GM19324 (cell line): Measurements from ENCODE around the gene ECHDC3.
"Not testable (repeated sequence)": the region's sequence is repeated elsewhere in the genome, so short reads cannot be mapped to it uniquely, and the experiment has no call there.

Source experiments
- ATAC-seq: cut with Tn5 transposase; IDR thresholded peaks from one replicate; pipeline ENCODE4 v1.9.1; 2021; ENCODE audit warnings: mild to moderate bottlenecking, moderate library complexity; ENCODE audit not compliant: unreplicated experiment, low FRiP score

Gene ECHDC3

DNA sequence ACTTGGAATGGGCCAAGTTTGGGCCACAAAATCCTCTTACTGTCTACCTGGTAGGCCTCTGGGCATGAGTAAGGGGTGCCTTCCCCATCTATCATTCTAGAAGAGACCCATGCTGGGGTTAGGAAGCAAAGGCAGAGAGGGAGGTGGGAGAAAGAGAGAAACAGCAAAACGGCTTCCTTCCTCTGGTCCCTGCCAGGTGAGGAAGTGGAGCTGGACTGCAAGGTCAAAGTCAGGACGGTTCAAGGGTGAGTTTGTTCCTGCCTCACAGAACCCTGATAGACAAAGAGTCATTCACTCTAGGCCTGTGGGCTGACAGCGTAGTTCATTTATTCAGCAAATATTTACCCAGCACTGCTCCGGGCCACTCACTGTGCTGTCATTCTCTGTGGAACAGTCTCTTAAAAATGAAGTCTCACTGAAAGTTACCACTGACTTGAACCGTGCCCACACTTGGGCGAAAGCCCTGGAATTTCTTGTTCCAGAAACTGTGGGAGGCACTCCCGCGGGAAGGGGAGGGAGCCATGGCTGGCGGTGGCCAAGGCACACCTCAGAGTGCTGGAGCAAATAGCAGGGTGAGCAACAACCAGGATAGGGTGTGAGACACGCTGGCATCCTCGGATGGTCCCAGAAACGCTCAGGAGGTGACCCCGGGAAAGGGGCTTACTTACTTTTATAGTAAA, 26.2 kb upstream of the ECHDC3 start:
- ATAC-seq: no peak

DNA sequence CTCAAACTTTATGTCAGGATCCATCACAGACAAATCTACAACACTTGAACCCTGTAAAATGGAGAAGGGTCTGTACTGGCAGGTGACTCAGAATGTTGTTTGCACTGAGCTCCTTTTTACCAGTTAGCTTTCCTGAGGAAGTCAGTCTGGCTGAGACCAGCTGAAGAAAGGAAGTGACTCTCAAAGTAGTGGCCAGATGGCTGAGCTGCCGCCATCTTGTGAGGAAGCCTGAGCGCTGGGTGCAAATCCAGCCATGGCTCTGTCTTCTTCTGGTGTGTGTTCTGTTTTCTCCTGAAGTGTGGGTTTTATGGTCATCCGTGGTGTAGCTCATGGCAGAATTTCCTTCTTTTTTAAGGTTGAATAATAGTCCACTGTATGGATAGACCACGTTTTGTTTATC, 25.5 kb upstream of the ECHDC3 start:
- no peak for ATAC-seq

DNA sequence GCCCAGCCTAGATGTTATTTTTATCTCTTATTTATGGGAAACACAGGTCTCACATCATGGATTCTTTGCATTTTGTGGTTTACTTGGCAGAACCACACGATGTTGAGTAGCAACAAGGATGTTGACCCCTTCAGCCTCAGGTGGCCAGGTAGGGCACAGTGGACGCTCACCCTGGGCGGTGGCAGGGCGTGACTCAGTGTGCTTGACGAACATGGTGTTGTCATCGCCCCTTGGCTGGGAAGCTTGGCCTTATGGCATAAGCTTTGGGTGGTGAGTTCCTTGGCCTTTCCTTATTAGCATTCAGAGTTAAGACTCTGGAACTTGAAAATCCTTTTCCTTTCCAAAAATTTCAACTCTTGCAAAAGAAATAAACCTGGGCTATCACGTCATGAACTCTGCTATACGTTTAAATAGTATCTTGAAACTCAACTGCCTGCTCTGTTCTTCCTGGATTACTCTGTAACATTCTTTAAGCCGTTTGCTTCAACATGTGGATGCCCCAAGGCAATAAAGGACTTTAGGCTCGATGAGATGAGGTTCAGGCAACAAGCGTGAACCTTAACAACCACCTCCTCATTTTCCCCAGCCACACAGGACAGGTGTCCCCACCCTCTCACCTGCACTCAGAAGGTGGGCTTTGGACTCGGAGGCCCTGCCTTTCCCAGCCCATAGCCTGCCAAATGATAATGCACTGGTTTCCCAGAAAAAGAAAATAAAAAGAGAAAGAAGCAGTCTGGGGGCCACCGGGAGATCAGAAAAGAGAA, 22.5 kb upstream of the ECHDC3 start:
- no peak for ATAC-seq

DNA sequence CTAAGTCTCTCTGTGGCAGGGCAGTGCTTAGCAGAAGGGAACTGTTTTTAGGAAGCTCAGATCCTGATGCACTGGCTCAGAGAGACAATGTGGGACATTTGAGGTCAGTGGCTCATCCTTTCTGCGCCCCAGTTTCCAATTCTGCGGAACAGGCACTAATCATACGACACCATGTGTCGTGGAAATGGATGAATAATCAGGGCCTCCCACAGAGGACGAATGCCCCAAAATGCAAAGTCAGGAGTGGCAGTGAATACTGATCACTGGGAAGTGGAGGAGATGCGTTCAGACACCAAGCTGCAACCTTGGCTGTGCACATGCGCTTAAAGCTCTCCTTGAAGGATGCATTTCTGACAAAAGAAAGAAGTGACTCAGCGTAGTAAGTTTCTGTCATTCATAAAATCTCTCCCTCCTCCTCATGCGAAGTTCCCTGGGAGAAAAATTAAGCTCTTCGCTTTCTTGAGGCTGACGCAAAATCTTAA, 21.9 kb upstream of the ECHDC3 start:
- ATAC-seq: no peak

DNA sequence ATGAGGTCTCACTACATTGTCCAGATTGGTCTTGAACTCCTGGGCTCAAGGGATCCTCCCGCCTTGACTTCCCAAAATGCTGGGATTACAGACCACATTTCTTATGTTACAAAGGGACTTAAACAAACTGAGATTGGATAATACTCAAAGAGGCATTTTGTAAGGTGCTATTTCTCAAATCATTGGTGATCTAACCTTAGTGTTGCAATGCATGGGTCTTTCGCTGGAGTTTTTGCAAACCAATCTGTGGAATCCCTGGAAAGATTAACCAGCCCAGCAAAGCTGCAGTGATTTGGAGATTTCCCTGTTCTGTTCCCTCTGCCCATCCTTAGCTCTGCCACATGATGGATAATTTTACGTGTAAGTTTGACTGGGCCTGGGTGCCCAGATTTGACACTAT, 20.4 kb upstream of the ECHDC3 start:
- no peak for ATAC-seq

DNA sequence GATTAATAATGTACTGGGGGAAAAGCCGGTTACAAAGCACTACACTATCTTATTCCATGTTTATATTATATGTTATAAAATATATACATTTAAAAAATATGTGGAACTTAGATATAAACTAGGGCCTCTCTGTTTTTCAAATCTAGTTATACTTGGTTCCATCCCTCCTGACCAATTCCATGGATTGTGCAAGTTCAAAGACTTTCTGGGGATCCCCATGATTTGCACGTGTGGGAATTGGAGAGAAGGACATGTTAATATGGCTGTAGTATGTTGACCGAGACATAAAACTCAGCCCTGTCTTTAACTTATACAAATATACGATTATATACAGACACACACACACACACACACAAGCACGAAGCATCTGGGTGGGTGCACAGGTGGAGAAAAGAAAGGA, 18.8 kb upstream of the ECHDC3 start:
- no peak for ATAC-seq

DNA sequence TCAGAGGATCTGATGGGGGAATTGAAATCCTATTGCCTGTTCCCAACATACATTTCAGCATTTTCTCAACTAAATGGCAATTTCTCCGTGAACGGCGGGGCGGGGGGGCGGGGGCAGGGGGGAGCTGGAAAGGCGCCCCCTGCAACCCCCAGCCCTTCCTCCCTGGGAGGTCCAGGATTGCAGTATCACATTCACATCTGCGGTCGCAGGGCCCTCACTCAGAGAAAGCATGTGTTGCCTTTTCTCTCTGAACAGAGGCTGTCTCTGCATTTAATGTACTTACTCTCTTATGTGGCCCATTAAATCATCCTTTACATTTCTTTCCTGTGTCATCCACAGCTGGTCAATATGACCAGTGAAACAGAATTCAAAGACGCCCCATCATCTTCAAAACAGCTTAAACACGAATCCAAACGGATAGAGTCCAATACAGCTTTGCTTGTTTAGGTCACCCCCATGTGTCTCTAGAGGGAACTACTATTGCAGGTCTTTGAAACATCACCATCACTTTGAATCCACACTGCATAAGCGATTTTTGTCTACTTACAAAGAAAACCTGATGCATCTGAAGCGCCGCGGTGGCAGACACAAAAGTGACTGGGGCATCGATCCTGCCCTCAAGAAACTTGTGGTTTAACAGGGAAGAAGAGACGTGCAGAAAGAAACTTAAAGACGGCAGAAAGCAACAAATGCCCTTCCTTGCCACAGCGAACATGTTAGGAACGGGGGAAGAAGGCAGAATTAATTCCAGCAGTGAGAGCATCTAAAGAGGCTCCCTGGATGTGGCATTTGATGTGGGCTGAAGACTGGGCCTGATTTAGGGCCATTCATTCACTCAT, 17.0 kb upstream of the ECHDC3 start:
- ATAC-seq: no peak

DNA sequence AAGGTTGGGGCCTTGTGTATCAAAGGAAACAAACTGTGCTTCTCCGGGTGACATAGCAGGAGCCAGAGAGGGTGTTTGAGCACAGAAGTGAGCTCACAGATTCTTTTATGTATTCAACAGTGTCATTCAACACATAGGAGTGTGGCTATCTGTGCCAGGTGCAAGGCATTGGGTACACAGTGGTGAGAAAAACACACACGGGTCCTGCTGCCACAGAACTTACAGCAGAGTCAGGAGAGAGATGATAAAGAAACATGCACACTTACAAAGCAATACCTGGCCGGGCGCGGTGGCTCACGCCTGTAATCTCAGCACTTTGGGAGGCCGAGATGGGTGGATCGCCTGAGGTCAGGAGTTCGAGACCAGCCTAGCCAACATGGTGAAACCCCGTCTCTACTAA, 16.3 kb upstream of the ECHDC3 start:
- no peak for ATAC-seq

DNA sequence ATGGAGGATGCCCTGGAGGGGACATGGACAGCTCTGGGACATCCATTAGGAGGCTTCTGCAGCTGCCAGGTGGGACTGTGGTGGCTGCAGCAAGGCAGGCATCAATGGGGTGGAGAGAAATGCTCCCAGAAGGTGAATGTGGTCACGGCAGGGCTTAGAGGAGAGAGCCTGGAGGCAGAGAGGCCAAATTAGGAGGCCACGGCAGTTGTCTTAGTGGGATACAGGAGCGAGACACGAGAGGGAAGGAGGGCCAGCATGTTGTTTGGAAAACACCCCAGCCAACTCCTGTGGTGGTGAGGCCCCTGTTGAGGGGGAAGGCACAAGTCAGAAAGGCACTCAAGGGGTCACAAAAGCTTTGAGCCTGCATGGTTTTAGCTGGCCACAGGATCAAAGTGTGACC, 14.6 kb upstream of the ECHDC3 start:
- no peak for ATAC-seq

DNA sequence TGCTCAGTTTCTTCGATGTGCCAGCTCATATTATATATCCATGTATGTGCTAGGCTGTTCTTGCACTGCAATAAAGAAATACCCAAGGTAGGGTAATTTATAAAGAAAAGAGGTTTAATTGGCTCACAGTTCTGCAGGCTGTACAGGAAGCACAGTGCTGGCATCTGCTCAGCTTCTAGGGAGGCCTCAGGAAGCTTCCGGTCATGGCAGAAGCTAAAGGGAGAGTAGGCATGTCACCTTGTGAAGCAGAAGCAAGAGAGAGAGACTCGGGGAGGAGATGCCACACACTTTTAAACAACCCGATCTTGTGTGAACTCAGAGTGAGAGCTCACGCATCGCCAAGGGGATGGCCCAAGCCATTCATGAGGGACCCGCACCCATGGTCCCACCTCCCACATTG, 13.8 kb upstream of the ECHDC3 start:
- ATAC-seq: no peak

DNA sequence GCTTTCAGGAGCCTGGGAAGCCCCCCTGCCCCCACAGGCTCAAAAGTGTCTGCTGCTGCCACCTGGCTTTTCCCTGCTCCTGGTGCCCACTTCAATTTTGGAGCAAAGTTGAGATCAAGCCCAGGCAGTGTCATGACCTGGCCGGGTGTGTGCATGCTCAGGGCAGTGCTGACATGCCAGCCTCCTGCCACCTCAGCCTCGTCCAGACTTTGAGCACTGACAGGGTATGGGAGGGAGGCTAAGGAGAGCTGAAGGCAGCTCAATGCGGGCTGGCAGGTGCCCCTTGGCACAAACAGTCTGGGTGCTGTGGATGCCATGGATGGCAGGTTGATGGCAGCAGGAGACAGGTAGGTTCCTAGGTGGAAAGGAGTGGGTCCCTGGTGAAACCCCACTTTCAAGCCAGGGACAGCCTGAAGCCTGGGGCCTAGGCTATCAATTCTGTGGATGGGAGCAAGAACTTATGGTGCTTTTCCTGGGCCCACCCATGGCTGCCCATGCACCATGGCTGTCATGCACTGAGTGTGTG, 12.3 kb upstream of the ECHDC3 start:
- no peak for ATAC-seq

DNA sequence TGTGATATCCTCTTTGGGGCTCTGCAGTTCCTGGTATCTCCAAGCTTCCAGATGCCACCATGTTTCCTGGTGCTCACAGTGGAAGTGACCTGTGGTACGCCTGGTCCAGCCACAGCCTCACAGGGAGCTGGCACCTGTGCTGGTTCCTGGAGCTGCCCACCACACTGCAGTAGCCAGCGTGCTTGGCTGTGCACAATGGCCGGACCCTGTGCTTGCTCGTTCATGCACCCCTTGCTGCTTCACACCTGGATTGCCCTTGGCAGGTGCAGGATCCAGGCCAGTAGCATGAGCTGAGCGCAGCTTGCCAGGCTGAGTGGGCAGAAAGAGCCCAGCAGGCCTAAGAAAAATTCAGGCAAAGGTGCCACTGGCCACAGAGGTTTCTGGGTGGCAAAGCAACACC, 11.4 kb upstream of the ECHDC3 start:
- ATAC-seq: no peak

DNA sequence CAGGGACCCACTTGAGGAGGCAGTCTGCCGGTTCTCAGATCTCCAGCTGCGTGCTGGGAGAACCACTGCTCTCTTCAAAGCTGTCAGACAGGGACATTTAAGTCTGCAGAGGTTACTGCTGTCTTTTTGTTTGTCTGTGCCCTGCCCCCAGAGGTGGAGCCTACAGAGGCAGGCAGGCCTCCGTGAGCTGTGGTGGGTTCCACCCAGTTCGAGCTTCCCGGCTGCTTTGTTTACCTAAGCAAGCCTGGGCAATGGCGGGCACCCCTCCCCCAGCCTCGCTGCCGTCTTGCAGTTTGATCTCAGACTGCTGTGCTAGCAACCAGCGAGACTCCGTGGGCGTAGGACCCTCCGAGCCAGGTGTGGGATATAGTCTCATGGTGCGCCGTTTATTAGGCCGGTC, 5.4 kb upstream of the ECHDC3 start:
- not testable (repeated sequence) for ATAC-seq

DNA sequence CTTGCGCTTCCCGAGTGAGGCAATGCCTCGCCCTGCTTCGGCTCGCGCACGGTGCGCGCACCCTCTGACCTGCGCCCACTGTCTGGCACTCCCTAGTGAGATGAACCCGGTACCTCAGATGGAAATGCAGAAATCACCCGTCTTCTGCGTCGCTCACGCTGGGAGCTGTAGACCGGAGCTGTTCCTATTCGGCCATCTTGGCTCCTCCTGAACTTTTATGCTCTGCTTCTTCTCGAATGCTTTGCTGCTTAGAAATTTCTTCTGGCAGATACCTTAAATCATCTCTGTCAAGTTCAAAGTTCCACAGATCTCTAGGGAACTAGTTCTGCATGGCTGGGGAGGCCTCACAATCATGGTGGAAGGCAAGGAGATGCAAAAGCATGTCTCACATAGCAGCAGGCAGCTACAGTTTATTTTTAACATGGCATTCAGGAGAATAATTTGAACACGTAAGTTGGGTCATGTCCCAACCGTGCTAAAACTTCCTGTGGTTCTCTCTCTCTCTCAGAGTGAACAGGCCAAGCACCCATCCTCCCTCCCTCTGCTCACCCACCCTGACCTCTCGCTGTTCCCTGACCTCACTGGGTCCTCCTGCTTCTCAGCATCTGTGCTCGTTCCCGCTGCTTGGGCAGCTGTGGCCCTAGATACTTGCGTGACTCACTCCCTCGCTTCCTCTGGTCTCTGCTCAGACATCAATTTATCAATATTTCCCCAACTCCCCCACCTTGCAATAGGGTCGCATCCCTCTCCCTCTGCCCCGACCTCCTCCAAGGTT, 4.7 kb upstream of the ECHDC3 start:
- ATAC-seq: not testable (repeated sequence)

DNA sequence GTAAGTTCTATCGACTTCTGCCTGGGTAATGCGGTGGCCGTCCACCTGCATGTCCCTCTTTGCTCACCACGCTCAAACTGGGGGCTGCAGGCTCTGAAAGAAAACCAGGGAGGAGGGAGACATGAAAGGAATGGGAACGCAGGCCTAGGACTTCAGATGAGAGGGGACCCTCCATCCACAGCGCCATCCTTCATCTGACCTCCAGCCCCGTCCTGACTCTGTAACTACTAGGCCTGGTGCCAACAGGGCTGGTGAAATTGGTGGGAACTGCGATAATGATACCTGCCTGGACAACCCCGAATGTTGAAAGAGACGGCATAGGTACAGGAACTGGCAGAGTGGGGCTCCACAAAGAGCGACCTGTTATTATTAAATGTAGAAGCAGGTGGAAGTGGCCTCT, 1.3 kb upstream of the ECHDC3 start:
- no peak for ATAC-seq

DNA sequence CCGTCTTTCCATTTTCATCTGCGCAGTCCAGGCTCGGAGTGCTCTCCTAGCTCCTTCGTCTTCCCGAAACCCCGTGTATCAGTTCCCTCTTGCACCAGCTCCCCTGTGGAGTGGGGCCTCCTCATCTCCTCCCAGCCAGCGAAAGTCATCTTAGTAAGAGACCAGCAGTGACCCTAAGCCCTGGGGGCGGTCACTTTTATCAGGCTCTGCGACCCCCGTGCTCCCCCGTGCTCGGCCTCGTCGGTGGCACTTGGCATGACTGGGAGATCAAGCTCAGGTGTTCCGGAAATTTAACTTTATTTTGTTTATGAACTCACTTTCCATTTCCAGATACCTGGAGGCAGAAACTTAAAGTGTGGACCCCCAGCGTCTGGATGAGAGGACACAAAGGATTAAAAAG, 574 bp upstream of the ECHDC3 start:
- no peak for ATAC-seq

DNA sequence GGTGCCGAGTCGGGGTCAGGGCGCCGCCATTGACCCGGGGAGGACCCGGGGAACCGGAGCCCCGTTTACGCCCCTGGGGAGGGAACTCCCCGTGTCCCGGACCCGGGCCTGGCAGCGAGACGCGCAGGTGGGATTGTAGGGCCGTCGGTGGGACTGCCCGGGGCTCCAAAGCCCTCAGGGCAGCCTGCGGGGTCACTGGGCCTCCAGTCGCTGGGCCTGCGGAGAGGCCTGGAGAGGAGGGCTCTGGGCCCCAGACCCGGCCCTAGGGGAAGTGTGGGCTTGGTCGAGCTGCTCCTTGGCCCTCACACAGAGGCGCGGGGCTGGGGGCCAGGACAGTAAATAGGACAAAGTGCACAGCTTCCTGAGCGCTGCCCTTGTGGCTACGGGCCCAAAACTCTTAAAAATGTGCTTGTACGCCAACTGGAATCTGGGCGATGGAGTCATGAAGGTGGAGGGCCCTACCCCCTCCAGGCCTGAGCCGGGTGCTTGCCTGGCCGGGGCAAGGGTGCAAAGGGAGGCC, 657 bp downstream of the ECHDC3 start:
- no peak for ATAC-seq

DNA sequence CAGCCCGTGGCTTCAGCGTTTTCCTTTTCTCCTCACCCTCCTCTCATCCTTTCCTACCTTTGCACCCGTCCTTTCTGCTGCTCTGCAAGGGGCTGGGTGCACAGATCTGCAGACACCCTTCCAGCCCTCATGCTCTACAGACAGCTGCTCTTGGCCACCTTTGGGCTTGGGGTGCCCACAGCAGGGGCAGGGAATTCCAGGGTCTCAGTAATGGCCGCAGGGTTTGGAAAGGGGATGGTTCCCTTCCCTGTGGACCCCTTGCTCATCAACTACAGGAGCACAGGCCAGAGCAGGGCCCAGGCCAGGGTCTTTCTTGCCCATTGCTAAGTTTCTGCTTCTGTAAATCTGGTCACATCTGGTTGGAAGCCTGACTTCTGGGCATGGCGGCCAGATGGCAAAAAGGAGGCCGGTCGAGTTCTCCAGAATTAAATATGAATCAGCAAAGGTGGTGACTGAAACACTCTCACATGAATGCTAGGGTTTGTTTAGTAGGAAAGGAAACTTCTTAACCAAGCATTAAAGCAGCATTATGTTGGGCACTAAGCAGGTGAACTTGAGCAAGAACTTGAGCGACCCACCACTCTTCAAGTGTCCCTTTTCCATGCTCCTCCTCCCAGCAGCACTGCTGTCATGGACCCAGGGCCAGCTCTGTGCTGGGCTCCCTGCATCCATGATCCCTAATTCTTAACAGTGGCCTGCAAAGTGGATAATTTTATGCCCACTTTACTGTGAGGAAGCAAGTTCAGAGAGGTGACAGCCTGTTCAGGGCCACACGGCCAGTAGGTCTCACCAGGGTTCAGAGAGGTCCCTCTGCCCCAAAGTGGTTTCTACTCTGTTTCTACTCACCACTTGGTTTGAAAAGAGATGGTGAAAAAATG, 1.5 kb downstream of the ECHDC3 start:
- no peak for ATAC-seq

DNA sequence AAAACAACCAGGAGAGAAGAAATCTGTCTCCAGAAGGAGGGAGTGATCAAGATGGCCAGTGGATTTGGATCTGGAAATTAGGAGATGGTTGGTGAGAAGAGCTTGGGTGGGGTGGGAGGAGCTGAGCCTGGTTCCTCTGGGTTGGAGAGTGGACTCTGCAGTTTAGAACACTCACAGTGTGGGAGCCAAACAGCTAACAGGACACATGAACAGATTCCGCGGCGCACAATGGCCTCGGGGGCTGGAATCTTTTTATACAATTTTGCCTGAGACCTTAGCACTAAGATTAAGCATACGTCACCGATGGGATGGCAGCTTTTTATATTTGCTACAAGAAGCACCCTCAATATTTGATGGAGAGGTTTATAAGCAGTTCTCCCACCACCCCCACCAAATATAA, 2.9 kb downstream of the ECHDC3 start:
- no peak for ATAC-seq
